GM21737 (cell line): Measurements from ENCODE around the gene THAP12.

Experiments used
- ATAC-seq: cut with Tn5 transposase; IDR thresholded peaks from one replicate; pipeline ENCODE4 v1.9.1; 2021; ENCODE audit warnings: mild to moderate bottlenecking, moderate library complexity; ENCODE audit not compliant: unreplicated experiment

THAP12 gene

DNA sequence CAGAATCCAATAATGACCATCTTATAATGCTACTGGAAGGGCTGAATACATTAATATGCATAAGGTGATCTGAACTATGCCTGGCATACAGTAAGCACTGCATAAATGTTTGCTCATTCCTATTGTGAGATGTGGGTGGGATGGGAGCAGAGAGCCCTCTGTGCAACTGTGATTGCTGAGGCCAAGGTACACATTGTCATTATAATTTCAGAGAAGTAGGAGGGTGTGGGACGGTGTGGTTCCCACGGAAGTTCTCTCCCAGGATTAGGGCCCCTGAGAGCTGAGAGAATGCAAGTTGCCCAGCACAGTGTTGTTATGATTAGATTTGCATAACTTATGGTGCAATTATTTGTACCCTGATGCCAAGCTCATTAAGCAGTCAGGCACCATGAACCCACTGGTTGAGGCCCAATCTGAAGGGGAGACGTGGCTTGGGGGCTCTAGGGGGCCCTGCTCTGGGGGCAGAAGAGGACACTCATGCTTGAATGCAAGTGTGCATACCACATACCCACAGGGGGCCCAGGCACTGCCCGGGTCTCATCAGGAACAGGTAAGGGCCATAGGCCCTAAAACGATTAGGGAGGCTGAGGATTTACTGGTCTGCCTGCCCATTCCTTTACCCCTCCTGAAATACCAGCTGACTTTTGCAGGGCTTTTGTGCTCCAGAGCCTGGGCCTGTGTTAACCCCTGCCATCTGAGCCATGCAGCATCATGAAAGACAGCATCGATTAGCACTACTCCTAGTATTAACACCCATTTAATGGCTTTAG, 72.8 kb downstream of the THAP12 start:
- no peak for ATAC-seq

DNA sequence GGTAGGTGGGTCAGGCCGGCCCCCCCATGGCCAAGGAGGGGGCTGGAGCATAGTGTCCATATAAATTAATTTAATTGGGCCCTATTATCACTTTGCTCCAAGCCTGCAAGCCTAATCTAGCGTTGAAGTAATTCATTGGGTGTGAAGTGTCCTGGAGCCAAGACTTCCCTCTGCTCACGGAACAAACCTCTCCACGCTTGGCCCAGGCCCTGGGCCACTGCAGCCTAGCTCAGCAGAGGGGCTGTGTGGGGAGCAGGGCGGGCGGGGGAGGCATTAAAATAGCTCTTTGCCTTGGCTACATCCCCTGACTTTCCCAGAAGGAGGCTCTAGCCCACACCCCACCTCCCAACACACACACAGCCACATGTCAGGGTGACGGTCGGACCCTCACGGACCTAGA, 73.5 kb downstream of the THAP12 start:
- no peak for ATAC-seq

DNA sequence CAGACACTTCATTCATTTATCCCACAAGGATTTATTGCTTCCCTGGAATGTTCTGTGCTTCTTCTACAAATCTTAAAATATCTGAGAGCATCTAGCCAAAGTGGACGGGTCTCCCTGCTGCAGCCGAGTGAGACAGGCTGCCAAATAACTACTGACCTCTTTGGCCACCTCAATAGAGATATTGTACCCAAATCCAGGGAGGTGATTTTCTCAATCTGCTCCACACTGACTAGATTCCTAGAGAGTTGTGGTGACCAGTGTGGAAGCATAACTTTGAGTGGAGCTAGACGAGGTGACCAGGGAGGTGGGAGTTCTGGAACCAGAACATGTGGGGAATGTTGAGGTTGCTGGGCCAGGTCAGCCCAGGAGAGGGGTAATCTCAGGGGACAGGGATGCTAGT, 77.5 kb downstream of the THAP12 start:
- ATAC-seq = no peak

DNA sequence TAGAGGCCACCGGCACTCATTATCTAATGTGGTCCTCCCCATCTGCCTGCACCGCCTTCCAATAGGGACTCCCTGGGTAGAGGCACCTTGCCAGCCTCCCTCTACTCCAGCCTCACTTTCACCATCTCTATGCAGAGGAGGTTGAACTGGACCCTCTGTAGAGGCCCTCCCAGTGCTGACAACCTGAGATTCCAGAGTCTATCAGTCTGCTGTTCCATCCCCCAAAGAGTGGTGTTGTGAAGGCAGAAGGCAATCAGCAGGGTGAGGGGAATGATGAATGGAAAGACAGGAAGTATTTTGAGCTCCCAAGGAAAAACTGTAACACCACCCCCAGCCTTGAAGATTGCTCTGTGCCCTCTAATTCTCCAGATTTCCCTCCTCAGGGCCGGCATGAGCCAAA, 77.9 kb downstream of the THAP12 start:
- no peak for ATAC-seq
